Skin of body (tissue), 2 donors: Measurements from ENCODE around the gene DUSP28. TPM values are rescaled to one million over a fixed set of nuclear protein-coding genes. Genes with fewer than 3 reads are reported as not detected.
"Not testable (repeated sequence)": the region's sequence is repeated elsewhere in the genome, so short reads cannot be mapped to it uniquely, and the experiment has no call there.

Source experiments
- DNase-seq: peaks from one replicate; lab custom pipeline; 2025; lab: John Stamatoyannopoulos, UW
- total RNA-seq: library from RNA; depleted of rRNA; stranded (reverse); fragments of >200 nt; gene quantifications from one replicate; pipeline ENCODE4 v1.2.3, GENCODE V29; 2014

Gene DUSP28
- total RNA-seq, 1 donor from 2014 or later: 2.4 TPM

GRCh38 chr2:240527153-240527750, 32.9 kb upstream of the DUSP28 start:
- DNase-seq: no peak

DNA sequence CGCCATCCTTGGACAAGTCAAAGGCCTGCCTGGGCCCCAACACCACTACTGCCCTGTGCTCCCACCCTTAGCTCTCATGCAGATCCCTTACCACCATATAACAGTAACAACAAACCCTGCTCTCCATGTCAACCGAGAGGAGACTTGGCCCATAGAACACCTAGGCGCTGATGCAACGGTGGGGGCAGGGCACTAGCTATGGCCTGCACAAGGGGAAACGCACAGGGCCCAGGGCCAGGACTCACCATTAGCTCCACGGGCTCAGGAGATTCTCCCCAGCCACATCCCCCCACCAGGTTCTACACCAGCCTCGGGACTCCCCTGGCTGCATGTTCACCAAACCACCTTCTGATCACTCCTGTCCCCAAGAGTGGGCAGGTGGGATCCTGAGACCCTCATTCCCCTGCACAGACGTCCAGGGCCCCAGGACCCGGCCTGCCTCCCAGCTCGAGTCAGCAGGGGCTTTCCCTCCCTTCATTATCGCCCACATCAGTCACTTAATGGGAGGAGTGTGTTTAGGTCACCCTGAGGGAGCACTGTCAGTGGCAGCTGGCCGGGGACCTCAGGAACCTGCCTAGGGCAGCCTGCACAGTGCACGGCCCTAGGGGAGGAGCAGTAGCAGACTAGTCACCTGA, 31.6 kb upstream of the DUSP28 start:
- no peak for DNase-seq

GRCh38 chr2:240529344-240529999, 30.7 kb upstream of the DUSP28 start:
- no peak for DNase-seq

DNA sequence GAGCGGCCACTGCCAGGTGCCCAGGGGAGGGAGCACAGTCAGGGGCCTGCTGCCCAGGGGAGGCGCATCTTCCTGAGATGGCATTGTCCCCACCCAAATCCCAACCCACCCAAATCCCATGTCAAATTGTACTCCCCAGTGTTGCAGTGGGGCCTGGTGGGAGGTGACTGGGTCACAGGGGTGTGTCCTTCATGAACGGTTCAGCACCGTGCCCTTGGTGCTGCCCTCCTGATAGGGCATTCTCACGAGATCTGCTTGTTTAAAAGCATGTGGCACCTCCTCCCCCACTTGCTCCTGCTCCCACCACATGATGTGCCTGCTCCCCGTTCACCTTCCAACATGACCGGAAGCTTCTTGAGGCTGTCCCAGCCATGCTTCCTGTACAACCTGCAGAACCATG, 30.0 kb upstream of the DUSP28 start:
- DNase-seq: no peak

GRCh38 chr2:240531038-240531437, 29.1 kb upstream of the DUSP28 start:
- no peak for DNase-seq

DNA sequence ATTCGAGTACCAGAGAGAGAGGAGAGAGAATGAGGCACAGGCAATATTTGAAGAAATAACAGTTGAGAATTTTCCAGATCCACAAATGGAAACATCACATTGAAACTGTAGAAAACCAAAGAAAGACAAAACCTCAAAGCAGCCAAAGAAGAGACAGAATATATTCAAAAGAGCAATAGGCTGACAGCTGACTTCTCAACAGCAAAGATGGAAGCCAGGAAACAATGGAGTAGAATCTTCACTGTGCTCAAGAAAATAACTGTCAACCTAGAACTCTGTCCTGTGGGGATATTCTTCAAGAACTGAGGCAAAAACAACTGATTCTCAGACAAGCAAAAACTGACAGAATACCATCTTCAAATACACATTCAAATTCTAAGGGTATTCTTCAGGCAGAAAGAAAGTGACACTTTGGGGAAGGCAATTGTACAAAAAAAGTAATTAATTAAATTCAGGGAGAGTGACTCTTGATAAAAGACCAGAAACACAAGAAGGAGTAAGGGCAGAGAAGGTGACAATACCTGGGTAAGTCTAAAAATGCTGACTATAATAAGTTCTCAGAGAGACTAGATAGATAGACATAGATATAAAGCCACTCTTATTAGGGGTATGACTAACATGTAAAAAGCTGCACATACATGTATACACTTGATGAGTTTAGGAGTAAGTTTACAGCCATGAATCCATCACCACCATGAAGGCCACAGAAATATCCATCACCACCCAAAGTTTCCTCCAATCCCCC, 28.0 kb upstream of the DUSP28 start:
- no peak for DNase-seq

DNA sequence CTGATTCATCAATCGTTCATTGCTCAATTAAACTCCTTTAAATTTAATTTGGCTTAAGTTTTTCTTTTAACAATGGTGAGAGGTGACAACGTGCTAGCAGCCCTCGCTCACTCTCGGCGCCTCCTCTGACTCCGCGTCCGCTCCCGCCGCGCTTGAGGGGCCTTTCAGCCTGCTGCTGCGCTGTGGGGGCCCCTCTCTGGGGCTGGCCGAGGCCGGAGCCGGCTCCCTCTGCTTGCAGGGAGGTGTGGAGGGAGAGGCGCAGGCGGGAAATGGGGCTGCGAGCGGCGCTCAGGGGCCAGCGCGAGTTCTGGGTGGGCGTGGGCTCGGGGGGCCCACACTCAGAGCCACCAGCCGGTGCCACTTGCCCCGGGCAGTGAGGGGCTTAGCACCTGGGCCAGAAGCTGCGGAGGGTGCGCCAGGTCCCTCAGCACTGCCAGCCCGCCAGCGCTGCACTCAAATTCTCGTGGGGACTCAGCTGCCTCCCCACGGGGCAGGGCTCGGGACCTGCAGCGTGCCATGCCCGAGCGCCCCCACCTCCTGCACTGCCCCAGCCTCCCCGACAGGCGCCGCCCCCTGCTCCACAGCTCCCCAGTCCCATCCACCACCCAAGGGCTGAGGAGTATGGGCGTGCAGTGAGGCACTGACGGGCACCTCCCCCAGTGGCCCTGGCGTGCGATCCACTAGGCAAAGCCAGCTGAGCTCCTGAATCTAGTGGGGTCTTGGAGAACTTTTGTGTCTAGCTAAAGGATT, 22.0 kb upstream of the DUSP28 start:
- DNase-seq: no peak

- not testable (repeated sequence) for DNase-seq
Measured at GRCh38 chr2:240539101-240539500, 21.1 kb upstream of the DUSP28 start.

- no peak for DNase-seq
Measured at GRCh38 chr2:240539906-240540305, 20.3 kb upstream of the DUSP28 start.

- DNase-seq: no peak
Measured at GRCh38 chr2:240551288-240551687, 8.9 kb upstream of the DUSP28 start.

DNA sequence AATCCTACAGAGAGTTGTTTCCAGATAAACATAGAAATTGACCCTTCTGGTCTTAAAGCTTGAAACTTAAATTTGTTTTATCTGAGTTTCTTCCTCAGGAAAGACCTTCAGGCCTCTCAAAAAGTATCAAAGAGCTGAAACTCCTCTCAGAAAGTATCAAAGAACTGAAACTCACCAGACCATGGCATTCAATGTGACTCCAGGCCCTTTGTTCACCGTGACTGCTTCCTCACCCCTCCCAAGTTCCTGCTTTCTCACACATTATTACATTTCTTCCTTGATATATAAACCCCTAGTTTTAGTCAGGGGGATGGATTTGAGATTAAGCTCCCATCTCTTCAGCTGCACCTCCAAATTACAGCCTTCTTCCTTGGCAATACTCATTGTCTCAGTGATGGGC, 8.3 kb upstream of the DUSP28 start:
- DNase-seq: no peak

- DNase-seq: no peak
Measured at GRCh38 chr2:240553956-240554480, 6.1 kb upstream of the DUSP28 start.

DNA sequence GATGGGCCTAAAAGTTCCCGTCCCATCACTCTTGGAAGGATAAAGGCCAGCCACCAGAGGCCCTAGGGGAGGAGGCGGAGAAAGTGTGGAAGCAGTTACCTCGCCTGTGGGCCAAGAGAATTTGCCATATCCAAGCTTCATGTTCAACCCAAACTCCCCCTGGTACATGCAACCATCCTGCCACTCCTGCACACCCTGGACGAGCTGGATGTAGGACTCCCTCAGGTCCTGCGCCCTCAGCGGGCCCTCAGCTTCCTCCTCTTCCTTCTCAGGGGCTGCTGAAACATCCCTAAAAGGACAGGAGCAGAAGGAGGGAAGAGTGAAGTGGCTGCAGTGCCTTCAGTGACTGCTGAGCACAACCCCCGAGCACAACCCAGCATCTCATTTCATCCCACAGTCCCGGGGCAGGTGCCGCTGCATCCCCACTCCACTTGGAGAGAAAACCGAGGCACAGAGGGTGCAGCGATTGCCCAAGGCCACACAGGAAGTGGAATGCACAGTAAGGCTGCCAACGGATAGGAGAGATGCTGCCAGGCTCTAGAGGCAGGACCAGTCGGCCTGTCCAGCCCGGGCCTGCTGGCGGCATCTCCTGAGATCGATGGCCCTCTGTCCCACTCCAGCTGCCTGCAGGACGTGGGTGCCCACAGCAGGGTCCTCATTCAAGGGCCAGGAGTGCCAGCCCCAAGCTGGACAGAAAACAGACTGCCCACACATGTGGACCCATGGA, 5.2 kb upstream of the DUSP28 start:
- DNase-seq: no peak

- no peak for DNase-seq
Measured at GRCh38 chr2:240555541-240556250, 4.5 kb upstream of the DUSP28 start.

DNA sequence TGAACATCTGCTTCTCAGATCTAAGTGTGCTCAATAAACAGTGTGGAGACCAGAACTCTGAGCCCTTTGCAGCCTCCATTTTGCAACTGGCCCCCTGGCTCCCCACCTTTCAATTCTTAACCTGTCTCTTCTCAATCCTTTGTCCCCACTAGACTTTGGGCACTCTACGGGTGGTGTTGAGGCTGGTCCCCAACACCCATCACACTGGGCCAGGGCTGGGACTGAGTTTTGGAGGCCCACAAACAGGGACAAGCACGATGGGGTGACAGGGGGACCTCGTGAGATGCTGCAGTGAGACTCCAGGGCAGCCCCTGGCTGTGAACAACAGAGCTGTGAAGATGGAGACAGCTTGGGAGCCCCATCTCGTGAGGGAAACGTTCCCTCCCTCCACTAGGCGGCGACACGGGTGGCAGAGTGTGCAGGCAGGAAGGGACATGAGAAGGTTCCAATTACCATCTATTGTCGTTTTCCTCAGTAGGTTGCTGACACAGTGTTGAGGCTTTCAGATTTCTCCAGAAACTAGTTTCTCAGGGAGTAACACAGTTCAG, 3.5 kb upstream of the DUSP28 start:
- DNase-seq: peak; percentile 13

DNA sequence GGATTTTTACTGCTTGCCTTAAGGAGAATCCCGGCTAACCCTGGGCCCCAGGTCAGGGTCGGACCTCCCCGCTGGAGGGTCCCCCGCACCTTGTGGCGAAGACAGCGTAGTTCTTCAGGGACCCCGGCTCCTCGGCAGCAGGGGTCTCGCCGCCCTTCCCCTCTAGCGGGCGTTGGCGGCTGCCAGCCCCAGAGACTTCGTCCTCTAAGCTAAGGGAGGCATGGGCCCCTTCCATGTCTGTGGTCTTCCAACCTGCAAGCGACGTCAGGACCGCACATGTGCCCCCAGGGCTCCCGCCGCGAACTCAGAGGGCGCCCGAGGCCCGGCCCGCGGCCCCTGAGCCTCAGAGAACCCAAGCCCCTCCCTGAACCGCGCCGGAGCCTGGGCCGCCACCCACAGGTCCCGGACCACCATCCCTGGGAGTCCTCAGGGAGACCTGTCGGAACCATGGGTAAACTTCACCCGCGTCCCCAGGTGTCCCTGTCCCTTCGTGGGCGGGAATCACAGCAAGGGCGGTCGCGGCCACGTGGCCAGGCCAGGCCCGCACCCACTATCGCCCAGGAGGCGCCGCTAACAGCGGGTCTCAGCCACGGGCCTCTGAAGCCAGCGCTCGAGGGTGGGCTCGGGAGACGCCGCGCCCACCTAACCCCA, 2.9 kb upstream of the DUSP28 start:
- DNase-seq: no peak

DNA sequence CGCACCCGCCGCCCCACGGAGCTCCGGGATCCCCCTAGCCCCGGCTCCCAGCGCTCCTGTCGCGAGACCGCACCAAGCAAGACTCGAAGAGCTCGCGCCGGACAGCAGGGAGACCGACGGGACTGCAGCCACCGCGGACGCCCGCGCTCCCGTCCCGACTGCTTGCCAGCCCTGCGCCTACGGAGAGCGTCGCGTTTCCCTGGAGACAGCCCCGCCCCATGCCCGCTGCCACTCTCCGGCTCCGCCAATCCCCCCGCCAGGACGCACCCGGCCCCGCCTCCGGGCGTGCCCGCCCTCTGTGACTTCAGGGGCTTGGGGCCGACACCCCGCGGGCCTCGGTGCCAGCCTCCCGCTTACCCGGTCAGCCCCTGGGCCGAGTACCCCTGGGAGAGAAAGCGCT, 2.3 kb upstream of the DUSP28 start, which contains the start of gene ANKMY1:
ANKMY1 (minus strand) TSS at position 181 of the 400 bp plus-strand sequence. CDS start 653 bp downstream, outside the sequence.
- DNase-seq: peak; percentile 30

GRCh38 chr2:240558236-240558761, 1.9 kb upstream of the DUSP28 start:
- DNase-seq: no peak

- no peak for DNase-seq
Measured at GRCh38 chr2:240559286-240559685, 871 bp upstream of the DUSP28 start.
